ENCODE measurements around the gene RABGAP1L.

DNA sequence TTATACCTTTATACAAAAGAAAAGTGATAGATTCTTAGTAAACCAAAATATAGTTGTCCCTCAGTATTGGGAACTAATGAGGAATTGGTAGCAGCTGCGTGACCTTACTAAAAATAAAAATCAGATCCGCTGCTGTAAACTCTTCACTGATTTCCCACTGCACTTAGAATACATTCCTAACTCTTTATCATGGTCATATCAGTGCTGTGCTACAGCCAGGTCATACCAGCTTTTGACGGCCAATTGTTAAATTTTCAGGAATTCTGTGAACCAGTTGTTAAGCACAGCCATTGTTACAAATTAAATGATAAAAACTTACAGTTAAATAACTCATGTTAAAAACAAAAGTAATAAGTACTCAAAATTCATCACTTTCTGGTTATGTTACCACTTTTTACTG lies 533.8 kb downstream of the RABGAP1L start:
- TF ChIP-seq CTCF (optimal IDR thresholded peaks at IDR 0.05 in 1 of 3, IDR thresholded peaks at IDR 0.05 in 1 of 3, conservative IDR thresholded peaks at IDR 0.05 in 1 of 3; ENCODE audit: extremely low read depth in 1 of 3, insufficient read depth in 2 of 3, low read length in 3 of 3): no peak
- no peak for TF ChIP-seq EZH2 (IDR thresholded peaks at IDR 0.05; ENCODE audit: low read length)

Measured in keratinocyte (primary cell).